ENCODE data around the gene PAFAH1B1. TPM values are rescaled to one million over a fixed set of nuclear protein-coding genes. Genes with fewer than 3 reads are reported as not detected.

The PAFAH1B1 gene
- total and polyA plus RNA-seq, 7 donors = 35.4 to 139 (median 97.6) TPM

DNA sequence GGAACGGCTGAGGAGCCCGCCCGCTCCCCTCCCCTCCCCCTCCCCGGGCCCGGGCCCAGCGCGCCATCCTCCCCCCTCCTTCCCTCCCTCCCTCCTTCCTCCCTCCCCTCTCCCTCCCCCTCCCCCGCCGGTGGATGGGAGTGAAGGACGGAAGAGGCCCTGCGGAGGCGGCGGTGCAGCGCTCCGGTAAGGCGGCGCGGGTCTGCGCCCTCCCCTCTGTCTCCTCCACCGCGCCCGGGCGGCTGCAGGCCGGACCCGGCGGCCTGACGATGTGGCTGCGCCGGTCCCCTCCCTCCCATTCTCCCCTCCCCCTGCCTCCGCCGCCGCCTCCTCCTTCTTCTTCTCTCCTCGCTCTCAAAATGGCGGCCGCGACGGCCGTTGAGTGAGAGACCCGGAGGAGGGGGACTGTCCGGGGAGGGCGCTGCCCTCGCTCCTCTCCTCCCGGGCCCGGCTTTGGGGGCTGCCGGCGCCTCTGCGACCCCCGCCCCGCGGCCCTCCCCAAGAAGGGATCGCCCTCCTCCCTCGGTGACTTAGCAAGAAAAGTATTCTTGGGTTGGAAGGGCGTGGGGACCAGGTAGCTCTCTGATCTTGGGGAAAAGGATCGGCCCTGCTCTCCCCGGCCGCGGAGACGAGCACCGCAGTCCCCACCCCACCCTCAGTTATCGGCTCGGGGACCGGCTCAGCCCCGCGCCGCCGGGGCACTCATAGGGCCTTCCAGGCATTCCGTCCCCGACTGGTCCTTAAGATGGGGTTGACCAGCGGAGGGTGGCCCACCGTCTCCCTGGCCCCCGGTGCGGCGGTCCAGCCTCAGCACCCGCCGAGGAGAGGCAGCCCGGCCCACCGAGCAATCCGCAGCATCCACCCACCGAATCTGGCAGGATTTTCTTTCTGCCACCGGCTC, 617 bp downstream of the PAFAH1B1 start:
- Histone ChIP-seq H3K27me3 (no peaks in the 10 kb centered on the region), H3K36me3 (no peaks in the 10 kb centered on the region), H3K9me3 (no peaks in the 10 kb centered on the region), H3K4me3 (peak overlapping the region; percentile 70 to 98 (median 84)), H3K27ac (peak overlapping the region; percentile 97 to 99 (median 99)), H3K4me1 (peaks cover 0 to 53% (median 48%) of the 10 kb centered on the region in 4 donors)
- intact Hi-C loops (cut with DNase I) = loop anchor here (2.0 to 10.0 kb wide), 5 partner anchors 83 to 411 kb away; partner anchors contain the start of genes CLUH and METTL16
- peak; percentile 91 for DNase-seq
- WGBS, 2 donors = 0 to 1% methylated on average over 71 to 80 of the region's 80 CpGs
- TF ChIP-seq POLR2AphosphoS5 (IDR thresholded peaks at IDR 0.05) (peak in 3 of 4 donors; percentile 32 to 67 (median 54)), POLR2A (IDR thresholded peaks at IDR 0.05) (peak in 1 of 2 donors; percentile 23)
- TF ChIP-seq, protein P1, sequence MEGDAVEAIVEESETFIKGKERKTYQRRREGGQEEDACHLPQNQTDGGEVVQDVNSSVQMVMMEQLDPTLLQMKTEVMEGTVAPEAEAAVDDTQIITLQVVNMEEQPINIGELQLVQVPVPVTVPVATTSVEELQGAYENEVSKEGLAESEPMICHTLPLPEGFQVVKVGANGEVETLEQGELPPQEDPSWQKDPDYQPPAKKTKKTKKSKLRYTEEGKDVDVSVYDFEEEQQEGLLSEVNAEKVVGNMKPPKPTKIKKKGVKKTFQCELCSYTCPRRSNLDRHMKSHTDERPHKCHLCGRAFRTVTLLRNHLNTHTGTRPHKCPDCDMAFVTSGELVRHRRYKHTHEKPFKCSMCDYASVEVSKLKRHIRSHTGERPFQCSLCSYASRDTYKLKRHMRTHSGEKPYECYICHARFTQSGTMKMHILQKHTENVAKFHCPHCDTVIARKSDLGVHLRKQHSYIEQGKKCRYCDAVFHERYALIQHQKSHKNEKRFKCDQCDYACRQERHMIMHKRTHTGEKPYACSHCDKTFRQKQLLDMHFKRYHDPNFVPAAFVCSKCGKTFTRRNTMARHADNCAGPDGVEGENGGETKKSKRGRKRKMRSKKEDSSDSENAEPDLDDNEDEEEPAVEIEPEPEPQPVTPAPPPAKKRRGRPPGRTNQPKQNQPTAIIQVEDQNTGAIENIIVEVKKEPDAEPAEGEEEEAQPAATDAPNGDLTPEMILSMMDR (IDR thresholded peaks at IDR 0.05) = no peak

- Histone ChIP-seq H3K27me3 (no peaks in the 10 kb centered on the region), H3K9me3 (no peaks in the 10 kb centered on the region), H3K27ac (peak overlapping the region; percentile 97 to 99 (median 99)), H3K4me1 (peaks cover 0 to 62% (median 54%) of the 10 kb centered on the region in 4 donors), H3K36me3 (no peaks in the 10 kb centered on the region), H3K4me3 (peak overlapping the region; percentile 70 to 98 (median 84))
- intact Hi-C loops (cut with DNase I) = loop anchor here (2.0 to 10.0 kb wide), 4 partner anchors 82 to 410 kb away; partner anchors contain the start of gene CLUH
- 2 to 6% methylated on average over 16 of the region's 16 CpGs for WGBS, 2 donors
- TF ChIP-seq POLR2A (IDR thresholded peaks at IDR 0.05) (no peak), POLR2AphosphoS5 (IDR thresholded peaks at IDR 0.05) (no peak), EP300 (IDR thresholded peaks at IDR 0.05) (no peak)
- TF ChIP-seq, protein P1 (IDR thresholded peaks at IDR 0.05) = no peak
- no peak for DNase-seq
These were observed 1.5 kb downstream of the PAFAH1B1 start for GRCh38 chr17:2594722-2595599.

GRCh38 chr17:2595716-2596115, 2.3 kb downstream of the PAFAH1B1 start:
- H3K27ac ChIP-seq = peak overlapping the region in 3 of 4 donors; percentile 97 to 99 (median 99)
- no peak for DNase-seq
- H3K36me3 ChIP-seq = no peaks in the 10 kb centered on the region
- peak overlapping the region in 3 of 4 donors; percentile 70 to 89 (median 78) for H3K4me3 ChIP-seq
- no peak for TF ChIP-seq POLR2A (IDR thresholded peaks at IDR 0.05)
- TF ChIP-seq EP300 (IDR thresholded peaks at IDR 0.05) = no peak
- TF ChIP-seq, protein P1 (IDR thresholded peaks at IDR 0.05) = no peak
- TF ChIP-seq POLR2AphosphoS5 (IDR thresholded peaks at IDR 0.05) = no peak
- H3K9me3 ChIP-seq = no peaks in the 10 kb centered on the region
- H3K27me3 ChIP-seq = no peaks in the 10 kb centered on the region
- intact Hi-C loops (cut with DNase I) = loop anchor here (2.0 to 10.0 kb wide), 4 partner anchors 81 to 409 kb away; partner anchors contain the start of gene CLUH
- WGBS, 2 donors = 18 to 20% methylated on average over 4 of the region's 4 CpGs
- peaks cover 0 to 67% (median 57%) of the 10 kb centered on the region in 4 donors for H3K4me1 ChIP-seq

DNA sequence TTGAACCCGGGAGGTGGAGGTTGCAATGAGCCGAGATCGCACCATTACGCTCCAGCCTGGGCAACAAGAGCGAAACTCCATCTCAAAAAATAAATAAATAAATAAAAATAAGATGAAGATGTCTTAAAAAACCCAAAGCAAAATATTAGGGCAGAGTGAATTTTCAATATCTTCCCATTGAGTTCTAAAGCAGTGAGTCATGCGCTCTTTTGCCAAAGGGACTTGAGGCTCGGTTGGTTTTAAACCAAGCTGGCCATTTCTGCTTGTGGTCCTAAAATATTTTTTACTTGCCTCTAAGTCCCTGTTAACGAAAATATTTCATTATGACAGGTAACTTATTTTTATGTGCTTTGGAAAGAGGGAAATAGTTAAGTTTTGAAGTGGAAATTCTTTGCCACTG, 4.7 kb downstream of the PAFAH1B1 start:
- H3K27me3 ChIP-seq = no peaks in the 10 kb centered on the region
- peaks cover 0 to 82% (median 73%) of the 10 kb centered on the region in 4 donors for H3K4me1 ChIP-seq
- peak overlapping the region in 2 of 4 donors; percentile 46 to 97 for H3K27ac ChIP-seq
- H3K9me3 ChIP-seq = no peaks in the 10 kb centered on the region
- no peaks in the 10 kb centered on the region for H3K36me3 ChIP-seq
- H3K4me3 ChIP-seq = no peak overlapping the region
- intact Hi-C loops (cut with DNase I) = loop anchor here (10.0 kb wide), 2 partner anchors 183 to 407 kb away; no protein-coding TSS in a partner anchor
- no peak for DNase-seq
- TF ChIP-seq, protein P1 (IDR thresholded peaks at IDR 0.05) = no peak
- no peak for TF ChIP-seq POLR2A (IDR thresholded peaks at IDR 0.05)
- no peak for TF ChIP-seq POLR2AphosphoS5 (IDR thresholded peaks at IDR 0.05)
- no peak for TF ChIP-seq EP300 (IDR thresholded peaks at IDR 0.05)
- 88 to 93% methylated on average over 8 of the region's 8 CpGs for WGBS, 2 donors
